GM23338 (cell line): ENCODE data around the gene SVIL. TPM values are rescaled to one million over a fixed set of nuclear protein-coding genes. Genes with fewer than 3 reads are reported as not detected.

Experiments used
- ATAC-seq: fragments of 200-7000 bp; cut with Tn5 transposase; 3 replicates; pipeline ENCODE4 v1.9.1; 2020
- DNase-seq: peaks from one replicate; pipeline ENCODE4 v3.0.0-alpha.2; 2015; ENCODE audit warnings: low spot score
- H2AFZ ChIP-seq: fragments of 200-600 bp; sonication (generic); 2 replicates; pipeline ENCODE4 v1.8.0; 2016; ENCODE audit warnings: antibody characterized with exemption, mild to moderate bottlenecking, moderate library complexity
- H3F3A ChIP-seq: fragments of 200-600 bp; sonication (generic); replicated peaks from 2 replicates; pipeline ENCODE4 v1.8.0; 2017; ENCODE audit warnings: antibody characterized with exemption, mixed run types, low read depth
- H3K27ac ChIP-seq: fragments of 200-600 bp; sonication (generic); 2 replicates; pipeline ENCODE4 v1.6.1; 2016; ENCODE audit warnings: low read depth
- H3K27me3 ChIP-seq: fragments of 200-600 bp; sonication (generic); 2 replicates; pipeline ENCODE4 v1.8.0; 2016; ENCODE audit warnings: mild to moderate bottlenecking, mixed run types, moderate library complexity; ENCODE audit not compliant: insufficient read depth
- H3K36me3 ChIP-seq: fragments of 200-600 bp; sonication (generic); 2 replicates; pipeline ENCODE4 v1.8.0; 2016; ENCODE audit warnings: mild to moderate bottlenecking; ENCODE audit not compliant: insufficient read depth
- H3K4me1 ChIP-seq: fragments of 200-600 bp; sonication (generic); 2 replicates; pipeline ENCODE4 v1.8.0; 2016; ENCODE audit warnings: mild to moderate bottlenecking, moderate library complexity; ENCODE audit not compliant: insufficient read depth
- H3K4me2 ChIP-seq: fragments of 200-600 bp; sonication (generic); 2 replicates; pipeline ENCODE4 v1.7.1; 2017; ENCODE audit warnings: mixed run types
- H3K4me3 ChIP-seq: fragments of 200-600 bp; sonication (generic); 2 replicates; pipeline ENCODE4 v1.6.1; 2016; ENCODE audit warnings: mixed run types
- H3K79me2 ChIP-seq: fragments of 200-600 bp; sonication (generic); replicated peaks from 2 replicates; pipeline ENCODE4 v1.8.0; 2017; ENCODE audit warnings: mild to moderate bottlenecking; ENCODE audit not compliant: insufficient read depth
- H3K9me2 ChIP-seq: fragments of 200-600 bp; sonication (generic); 2 replicates; pipeline ENCODE4 v1.8.0; 2017; ENCODE audit not compliant: insufficient read depth
- H4K20me1 ChIP-seq: fragments of 200-600 bp; sonication (generic); replicated peaks from 2 replicates; pipeline ENCODE4 v1.8.0; 2017; ENCODE audit warnings: mild to moderate bottlenecking; ENCODE audit not compliant: insufficient read depth
- H3K27ac Mint-ChIP-seq: 2 replicates; pipeline ENCODE4 v1.8.0; 2020; ENCODE audit warnings: inconsistent platforms, mild to moderate bottlenecking, moderate library complexity, mixed read lengths
- H3K27me3 Mint-ChIP-seq: 3 replicates; pipeline ENCODE4 v1.8.0; 2022; ENCODE audit warnings: low read depth, mild to moderate bottlenecking, moderate library complexity, mixed read lengths, inconsistent platforms; ENCODE audit not compliant: insufficient read depth, poor library complexity
- H3K36me3 Mint-ChIP-seq: 3 replicates; pipeline ENCODE4 v1.8.0; 2021; ENCODE audit warnings: low read depth, mild to moderate bottlenecking, inconsistent platforms, moderate library complexity, mixed read lengths
- H3K4me1 Mint-ChIP-seq: 3 replicates; pipeline ENCODE4 v1.8.0; 2020; ENCODE audit warnings: mild to moderate bottlenecking, inconsistent platforms, mixed read lengths
- H3K4me3 Mint-ChIP-seq: 3 replicates; pipeline ENCODE4 v1.8.0; 2021; ENCODE audit warnings: moderate library complexity, mild to moderate bottlenecking, inconsistent platforms, mixed read lengths
- H3K9me3 Mint-ChIP-seq: 3 replicates; pipeline ENCODE4 v1.8.0; 2020; ENCODE audit warnings: moderate library complexity, mild to moderate bottlenecking, inconsistent platforms, mixed read lengths
- EZH2 ChIP-seq: fragments of 200-600 bp; sonication (generic); IDR thresholded peaks from one replicate; pipeline ENCODE4 v1.8.0; 2017; ENCODE audit warnings: antibody characterized with exemption, mild to moderate bottlenecking, low read depth; ENCODE audit not compliant: unreplicated experiment
- EZH2phosphoT487 ChIP-seq: fragments of 200-600 bp; sonication (generic); IDR thresholded peaks from one replicate; pipeline ENCODE4 v1.8.1; 2018; ENCODE audit warnings: antibody characterized with exemption; ENCODE audit not compliant: unreplicated experiment
- NANOG ChIP-seq: IDR thresholded peaks from 2 replicates; pipeline ENCODE4 v1.6.1; 2016; ENCODE audit warnings: antibody characterized with exemption, borderline replicate concordance
- POLR2AphosphoS5 ChIP-seq: IDR thresholded peaks from 2 replicates; pipeline ENCODE4 v1.6.1; 2016; ENCODE audit warnings: antibody characterized with exemption, low read depth
- STAT1 ChIP-seq: IDR thresholded peaks from one replicate; pipeline ENCODE4 v1.6.1; 2016; ENCODE audit warnings: antibody characterized with exemption; ENCODE audit not compliant: unreplicated experiment
- ZNF114 ChIP-seq: fragments of 250-450 bp; sonication (Bioruptor Pico); IDR thresholded peaks from 2 replicates; pipeline ENCODE4 v1.5.0; 2020; ENCODE audit warnings: mild to moderate bottlenecking, moderate library complexity
- polyA plus RNA-seq: library from polyadenylated mRNA; unstranded; fragments of >200 nt; fragmentation: Nextera tagmentation; extraction: Ambion mirVana; gene quantifications from 2 replicates; pipeline ENCODE4 v1.2.1, GENCODE V29; 2016
- total RNA-seq: library from RNA; depleted of rRNA; stranded (reverse); fragments of >200 nt; shearing (Covaris generic); gene quantifications from 2 replicates; pipeline ENCODE4 v1.2.3, GENCODE V29; 2014
- TF ChIP-seq, protein P1 (sequence below): IDR thresholded peaks from one replicate; pipeline ENCODE4 v1.6.1; 2018; ENCODE audit warnings: antibody characterized with exemption; ENCODE audit not compliant: unreplicated experiment
- TF ChIP-seq, protein P2 (sequence below): IDR thresholded peaks from 2 replicates; pipeline ENCODE4 v1.6.1; 2016; ENCODE audit warnings: antibody characterized with exemption
- TF ChIP-seq, protein P3 (sequence below), 2 experiments: fragments of 200-600 bp in 1 of 2; sonication (generic) in 1 of 2; conservative IDR thresholded peaks; 2 replicates each; pipeline versions ENCODE4 v1.5.1 to v1.6.1; 2016 to 2017; ENCODE audit warnings: antibody characterized with exemption in 2 of 2, low read depth in 2 of 2, mild to moderate bottlenecking in 2 of 2, moderate library complexity in 1 of 2
- TF ChIP-seq, protein P4 (sequence below): fragments of 250-450 bp; sonication (Bioruptor Pico); IDR thresholded peaks from 2 replicates; pipeline ENCODE4 v1.5.0; 2020; ENCODE audit warnings: mild to moderate bottlenecking, moderate library complexity

SVIL gene
- total and polyA plus RNA-seq, 2 experiments from 2014 or later, result 8.8 to 34.9 TPM

DNA sequence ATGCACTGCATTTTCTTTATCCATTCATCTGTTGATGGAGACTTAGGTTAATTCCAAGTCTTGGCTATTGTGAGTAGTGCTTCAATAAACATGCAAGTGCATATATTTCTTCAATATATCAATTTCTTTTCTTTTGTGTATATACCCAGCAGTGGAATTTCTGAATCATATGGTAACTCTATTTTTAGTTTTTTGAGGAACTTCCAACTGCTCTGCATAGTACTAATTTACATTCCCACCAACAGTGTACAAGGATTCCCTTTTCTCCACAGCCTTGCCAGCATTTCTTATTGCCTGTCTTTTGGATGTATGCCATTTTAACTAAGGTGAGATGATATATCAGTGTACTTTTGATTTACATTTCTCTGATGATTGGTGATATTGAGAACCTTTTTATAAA is 200.7 kb downstream of the SVIL start:
- no peak for ATAC-seq
- no peaks in the 10 kb centered on the region for H3K36me3 ChIP-seq
- Mint-ChIP-seq H3K36me3 (peaks cover 18% of the 10 kb centered on the region), H3K27ac (no peak overlapping the region), H3K4me1 (no peaks in the 10 kb centered on the region), H3K9me3 (peaks cover 23% of the 10 kb centered on the region), H3K27me3 (peaks cover 3% of the 10 kb centered on the region), H3K4me3 (no peak overlapping the region)
- no peak overlapping the region for H3K4me2 ChIP-seq
- H3K27me3 ChIP-seq, result no peaks in the 10 kb centered on the region
- no peaks in the 10 kb centered on the region for H3K4me1 ChIP-seq
- no peak overlapping the region for H3K27ac ChIP-seq
- DNase-seq, result no peak
- H3F3A ChIP-seq, result no peaks in the 10 kb centered on the region
- no peak overlapping the region for H3K4me3 ChIP-seq
- TF ChIP-seq, protein P1, sequence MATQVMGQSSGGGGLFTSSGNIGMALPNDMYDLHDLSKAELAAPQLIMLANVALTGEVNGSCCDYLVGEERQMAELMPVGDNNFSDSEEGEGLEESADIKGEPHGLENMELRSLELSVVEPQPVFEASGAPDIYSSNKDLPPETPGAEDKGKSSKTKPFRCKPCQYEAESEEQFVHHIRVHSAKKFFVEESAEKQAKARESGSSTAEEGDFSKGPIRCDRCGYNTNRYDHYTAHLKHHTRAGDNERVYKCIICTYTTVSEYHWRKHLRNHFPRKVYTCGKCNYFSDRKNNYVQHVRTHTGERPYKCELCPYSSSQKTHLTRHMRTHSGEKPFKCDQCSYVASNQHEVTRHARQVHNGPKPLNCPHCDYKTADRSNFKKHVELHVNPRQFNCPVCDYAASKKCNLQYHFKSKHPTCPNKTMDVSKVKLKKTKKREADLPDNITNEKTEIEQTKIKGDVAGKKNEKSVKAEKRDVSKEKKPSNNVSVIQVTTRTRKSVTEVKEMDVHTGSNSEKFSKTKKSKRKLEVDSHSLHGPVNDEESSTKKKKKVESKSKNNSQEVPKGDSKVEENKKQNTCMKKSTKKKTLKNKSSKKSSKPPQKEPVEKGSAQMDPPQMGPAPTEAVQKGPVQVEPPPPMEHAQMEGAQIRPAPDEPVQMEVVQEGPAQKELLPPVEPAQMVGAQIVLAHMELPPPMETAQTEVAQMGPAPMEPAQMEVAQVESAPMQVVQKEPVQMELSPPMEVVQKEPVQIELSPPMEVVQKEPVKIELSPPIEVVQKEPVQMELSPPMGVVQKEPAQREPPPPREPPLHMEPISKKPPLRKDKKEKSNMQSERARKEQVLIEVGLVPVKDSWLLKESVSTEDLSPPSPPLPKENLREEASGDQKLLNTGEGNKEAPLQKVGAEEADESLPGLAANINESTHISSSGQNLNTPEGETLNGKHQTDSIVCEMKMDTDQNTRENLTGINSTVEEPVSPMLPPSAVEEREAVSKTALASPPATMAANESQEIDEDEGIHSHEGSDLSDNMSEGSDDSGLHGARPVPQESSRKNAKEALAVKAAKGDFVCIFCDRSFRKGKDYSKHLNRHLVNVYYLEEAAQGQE, result no peak
- TF ChIP-seq, protein P2, sequence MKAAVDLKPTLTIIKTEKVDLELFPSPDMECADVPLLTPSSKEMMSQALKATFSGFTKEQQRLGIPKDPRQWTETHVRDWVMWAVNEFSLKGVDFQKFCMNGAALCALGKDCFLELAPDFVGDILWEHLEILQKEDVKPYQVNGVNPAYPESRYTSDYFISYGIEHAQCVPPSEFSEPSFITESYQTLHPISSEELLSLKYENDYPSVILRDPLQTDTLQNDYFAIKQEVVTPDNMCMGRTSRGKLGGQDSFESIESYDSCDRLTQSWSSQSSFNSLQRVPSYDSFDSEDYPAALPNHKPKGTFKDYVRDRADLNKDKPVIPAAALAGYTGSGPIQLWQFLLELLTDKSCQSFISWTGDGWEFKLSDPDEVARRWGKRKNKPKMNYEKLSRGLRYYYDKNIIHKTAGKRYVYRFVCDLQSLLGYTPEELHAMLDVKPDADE, result no peak
- TF ChIP-seq STAT1 (no peak), NANOG (no peak), EZH2 (no peak), POLR2AphosphoS5 (no peak), ZNF114 (CRISPR knock-in tag) (no peak), EZH2phosphoT487 (no peak)
- TF ChIP-seq, protein P3, sequence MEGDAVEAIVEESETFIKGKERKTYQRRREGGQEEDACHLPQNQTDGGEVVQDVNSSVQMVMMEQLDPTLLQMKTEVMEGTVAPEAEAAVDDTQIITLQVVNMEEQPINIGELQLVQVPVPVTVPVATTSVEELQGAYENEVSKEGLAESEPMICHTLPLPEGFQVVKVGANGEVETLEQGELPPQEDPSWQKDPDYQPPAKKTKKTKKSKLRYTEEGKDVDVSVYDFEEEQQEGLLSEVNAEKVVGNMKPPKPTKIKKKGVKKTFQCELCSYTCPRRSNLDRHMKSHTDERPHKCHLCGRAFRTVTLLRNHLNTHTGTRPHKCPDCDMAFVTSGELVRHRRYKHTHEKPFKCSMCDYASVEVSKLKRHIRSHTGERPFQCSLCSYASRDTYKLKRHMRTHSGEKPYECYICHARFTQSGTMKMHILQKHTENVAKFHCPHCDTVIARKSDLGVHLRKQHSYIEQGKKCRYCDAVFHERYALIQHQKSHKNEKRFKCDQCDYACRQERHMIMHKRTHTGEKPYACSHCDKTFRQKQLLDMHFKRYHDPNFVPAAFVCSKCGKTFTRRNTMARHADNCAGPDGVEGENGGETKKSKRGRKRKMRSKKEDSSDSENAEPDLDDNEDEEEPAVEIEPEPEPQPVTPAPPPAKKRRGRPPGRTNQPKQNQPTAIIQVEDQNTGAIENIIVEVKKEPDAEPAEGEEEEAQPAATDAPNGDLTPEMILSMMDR (conservative IDR thresholded peaks at IDR 0.05; ENCODE audit: low read depth in 2 of 2), result no peak
- TF ChIP-seq, protein P4, sequence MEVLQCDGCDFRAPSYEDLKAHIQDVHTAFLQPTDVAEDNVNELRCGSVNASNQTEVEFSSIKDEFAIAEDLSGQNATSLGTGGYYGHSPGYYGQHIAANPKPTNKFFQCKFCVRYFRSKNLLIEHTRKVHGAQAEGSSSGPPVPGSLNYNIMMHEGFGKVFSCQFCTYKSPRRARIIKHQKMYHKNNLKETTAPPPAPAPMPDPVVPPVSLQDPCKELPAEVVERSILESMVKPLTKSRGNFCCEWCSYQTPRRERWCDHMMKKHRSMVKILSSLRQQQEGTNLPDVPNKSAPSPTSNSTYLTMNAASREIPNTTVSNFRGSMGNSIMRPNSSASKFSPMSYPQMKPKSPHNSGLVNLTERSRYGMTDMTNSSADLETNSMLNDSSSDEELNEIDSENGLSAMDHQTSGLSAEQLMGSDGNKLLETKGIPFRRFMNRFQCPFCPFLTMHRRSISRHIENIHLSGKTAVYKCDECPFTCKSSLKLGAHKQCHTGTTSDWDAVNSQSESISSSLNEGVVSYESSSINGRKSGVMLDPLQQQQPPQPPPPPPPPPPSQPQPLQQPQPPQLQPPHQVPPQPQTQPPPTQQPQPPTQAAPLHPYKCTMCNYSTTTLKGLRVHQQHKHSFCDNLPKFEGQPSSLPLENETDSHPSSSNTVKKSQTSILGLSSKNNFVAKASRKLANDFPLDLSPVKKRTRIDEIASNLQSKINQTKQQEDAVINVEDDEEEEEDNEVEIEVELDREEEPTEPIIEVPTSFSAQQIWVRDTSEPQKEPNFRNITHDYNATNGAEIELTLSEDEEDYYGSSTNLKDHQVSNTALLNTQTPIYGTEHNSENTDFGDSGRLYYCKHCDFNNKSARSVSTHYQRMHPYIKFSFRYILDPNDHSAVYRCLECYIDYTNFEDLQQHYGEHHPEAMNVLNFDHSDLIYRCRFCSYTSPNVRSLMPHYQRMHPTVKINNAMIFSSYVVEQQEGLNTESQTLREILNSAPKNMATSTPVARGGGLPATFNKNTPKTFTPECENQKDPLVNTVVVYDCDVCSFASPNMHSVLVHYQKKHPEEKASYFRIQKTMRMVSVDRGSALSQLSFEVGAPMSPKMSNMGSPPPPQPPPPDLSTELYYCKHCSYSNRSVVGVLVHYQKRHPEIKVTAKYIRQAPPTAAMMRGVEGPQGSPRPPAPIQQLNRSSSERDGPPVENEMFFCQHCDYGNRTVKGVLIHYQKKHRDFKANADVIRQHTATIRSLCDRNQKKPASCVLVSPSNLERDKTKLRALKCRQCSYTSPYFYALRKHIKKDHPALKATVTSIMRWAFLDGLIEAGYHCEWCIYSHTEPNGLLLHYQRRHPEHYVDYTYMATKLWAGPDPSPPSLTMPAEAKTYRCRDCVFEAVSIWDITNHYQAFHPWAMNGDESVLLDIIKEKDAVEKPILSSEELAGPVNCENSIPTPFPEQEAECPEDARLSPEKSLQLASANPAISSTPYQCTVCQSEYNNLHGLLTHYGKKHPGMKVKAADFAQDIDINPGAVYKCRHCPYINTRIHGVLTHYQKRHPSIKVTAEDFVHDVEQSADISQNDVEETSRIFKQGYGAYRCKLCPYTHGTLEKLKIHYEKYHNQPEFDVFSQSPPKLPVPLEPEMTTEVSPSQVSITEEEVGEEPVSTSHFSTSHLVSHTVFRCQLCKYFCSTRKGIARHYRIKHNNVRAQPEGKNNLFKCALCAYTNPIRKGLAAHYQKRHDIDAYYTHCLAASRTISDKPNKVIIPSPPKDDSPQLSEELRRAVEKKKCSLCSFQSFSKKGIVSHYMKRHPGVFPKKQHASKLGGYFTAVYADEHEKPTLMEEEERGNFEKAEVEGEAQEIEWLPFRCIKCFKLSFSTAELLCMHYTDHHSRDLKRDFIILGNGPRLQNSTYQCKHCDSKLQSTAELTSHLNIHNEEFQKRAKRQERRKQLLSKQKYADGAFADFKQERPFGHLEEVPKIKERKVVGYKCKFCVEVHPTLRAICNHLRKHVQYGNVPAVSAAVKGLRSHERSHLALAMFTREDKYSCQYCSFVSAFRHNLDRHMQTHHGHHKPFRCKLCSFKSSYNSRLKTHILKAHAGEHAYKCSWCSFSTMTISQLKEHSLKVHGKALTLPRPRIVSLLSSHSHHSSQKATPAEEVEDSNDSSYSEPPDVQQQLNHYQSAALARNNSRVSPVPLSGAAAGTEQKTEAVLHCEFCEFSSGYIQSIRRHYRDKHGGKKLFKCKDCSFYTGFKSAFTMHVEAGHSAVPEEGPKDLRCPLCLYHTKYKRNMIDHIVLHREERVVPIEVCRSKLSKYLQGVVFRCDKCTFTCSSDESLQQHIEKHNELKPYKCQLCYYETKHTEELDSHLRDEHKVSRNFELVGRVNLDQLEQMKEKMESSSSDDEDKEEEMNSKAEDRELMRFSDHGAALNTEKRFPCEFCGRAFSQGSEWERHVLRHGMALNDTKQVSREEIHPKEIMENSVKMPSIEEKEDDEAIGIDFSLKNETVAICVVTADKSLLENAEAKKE, result no peak
- no peaks in the 10 kb centered on the region for H3K9me2 ChIP-seq
- H2AFZ ChIP-seq, result no peak overlapping the region
- no peaks in the 10 kb centered on the region for H3K79me2 ChIP-seq
- no peaks in the 10 kb centered on the region for H4K20me1 ChIP-seq
